Omental fat pad (tissue), 4 donors: Measurements from ENCODE around the gene ADSS1. TPM values are rescaled to one million over a fixed set of nuclear protein-coding genes. Genes with fewer than 3 reads are reported as not detected.

Source experiments
- ATAC-seq: fragments of 150-250 bp; one replicate; pipeline ENCODE4 v1.9.1; 2016; ENCODE audit warnings: mild to moderate bottlenecking, moderate library complexity; ENCODE audit not compliant: low FRiP score
- DNase-seq: peaks from one replicate; pipeline ENCODE4 v3.0.0-alpha.2; 2019; ENCODE audit warnings: low spot score
- total RNA-seq, 4 donors: library from RNA; depleted of rRNA; stranded (reverse); fragments of >200 nt; gene quantifications; one replicate each; pipeline ENCODE4 v1.1.0, GENCODE V29; 2016
- TF ChIP-seq, protein P1 (sequence below), 3 donors: fragments of 450-650 bp; IDR thresholded peaks; one replicate each; pipeline ENCODE4 v1.5.1; 2016 to 2017; ENCODE audit warnings: antibody characterized with exemption in 3 of 3, mild to moderate bottlenecking in 3 of 3, moderate library complexity in 2 of 3

Gene ADSS1
- total RNA-seq, 4 donors from 2014 or later, result 3.7 to 26.0 (median 5.6) TPM

DNA sequence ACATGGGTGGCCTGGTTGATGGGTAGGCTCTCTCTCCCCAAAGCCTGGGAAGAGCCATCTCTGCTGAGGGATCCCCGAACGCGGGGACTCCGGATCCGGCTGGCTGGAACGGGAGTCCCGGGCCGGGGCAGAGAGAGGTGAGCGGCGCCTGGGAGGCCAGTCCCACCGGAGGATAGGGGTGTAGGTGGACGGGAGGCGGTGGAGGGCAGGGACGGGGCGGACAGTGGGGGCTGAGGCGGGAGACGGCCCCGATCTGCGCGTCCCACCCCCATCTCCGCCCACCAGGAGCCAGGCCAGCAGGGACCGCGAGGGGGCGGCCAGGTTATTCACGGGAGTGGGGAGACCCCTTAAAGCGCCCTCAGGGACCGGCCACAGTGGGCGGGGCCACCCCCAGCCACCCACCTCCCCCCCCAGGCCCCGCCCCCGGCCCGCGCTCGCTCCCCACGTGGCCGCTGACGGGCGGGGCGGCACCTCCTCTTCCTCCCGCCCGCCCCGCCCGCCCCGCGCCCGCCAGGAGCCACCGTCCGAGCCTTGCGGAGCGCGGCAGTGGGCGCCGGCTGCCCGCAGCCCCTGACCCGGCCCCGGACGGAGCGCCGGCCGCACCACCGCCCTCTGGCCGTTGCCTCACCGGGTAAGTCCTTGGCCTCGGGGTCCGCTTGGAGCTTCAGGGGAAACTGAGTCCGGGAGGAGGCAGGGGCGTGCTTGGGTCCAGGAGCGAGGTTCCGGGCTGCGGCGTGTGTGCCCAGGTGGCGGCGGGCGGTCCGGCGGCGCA is 34.7 kb upstream of the ADSS1 start, which contains the start of gene INF2:
Gene INF2, plus strand, starts transcription at position 510 of the 772 bp plus-strand sequence. CDS start 11,748 bp downstream, outside the sequence.
- TF ChIP-seq, protein P1, sequence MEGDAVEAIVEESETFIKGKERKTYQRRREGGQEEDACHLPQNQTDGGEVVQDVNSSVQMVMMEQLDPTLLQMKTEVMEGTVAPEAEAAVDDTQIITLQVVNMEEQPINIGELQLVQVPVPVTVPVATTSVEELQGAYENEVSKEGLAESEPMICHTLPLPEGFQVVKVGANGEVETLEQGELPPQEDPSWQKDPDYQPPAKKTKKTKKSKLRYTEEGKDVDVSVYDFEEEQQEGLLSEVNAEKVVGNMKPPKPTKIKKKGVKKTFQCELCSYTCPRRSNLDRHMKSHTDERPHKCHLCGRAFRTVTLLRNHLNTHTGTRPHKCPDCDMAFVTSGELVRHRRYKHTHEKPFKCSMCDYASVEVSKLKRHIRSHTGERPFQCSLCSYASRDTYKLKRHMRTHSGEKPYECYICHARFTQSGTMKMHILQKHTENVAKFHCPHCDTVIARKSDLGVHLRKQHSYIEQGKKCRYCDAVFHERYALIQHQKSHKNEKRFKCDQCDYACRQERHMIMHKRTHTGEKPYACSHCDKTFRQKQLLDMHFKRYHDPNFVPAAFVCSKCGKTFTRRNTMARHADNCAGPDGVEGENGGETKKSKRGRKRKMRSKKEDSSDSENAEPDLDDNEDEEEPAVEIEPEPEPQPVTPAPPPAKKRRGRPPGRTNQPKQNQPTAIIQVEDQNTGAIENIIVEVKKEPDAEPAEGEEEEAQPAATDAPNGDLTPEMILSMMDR (IDR thresholded peaks at IDR 0.05), result no peak
- DNase-seq, result no peak
- peak; percentile 39 for ATAC-seq

DNA sequence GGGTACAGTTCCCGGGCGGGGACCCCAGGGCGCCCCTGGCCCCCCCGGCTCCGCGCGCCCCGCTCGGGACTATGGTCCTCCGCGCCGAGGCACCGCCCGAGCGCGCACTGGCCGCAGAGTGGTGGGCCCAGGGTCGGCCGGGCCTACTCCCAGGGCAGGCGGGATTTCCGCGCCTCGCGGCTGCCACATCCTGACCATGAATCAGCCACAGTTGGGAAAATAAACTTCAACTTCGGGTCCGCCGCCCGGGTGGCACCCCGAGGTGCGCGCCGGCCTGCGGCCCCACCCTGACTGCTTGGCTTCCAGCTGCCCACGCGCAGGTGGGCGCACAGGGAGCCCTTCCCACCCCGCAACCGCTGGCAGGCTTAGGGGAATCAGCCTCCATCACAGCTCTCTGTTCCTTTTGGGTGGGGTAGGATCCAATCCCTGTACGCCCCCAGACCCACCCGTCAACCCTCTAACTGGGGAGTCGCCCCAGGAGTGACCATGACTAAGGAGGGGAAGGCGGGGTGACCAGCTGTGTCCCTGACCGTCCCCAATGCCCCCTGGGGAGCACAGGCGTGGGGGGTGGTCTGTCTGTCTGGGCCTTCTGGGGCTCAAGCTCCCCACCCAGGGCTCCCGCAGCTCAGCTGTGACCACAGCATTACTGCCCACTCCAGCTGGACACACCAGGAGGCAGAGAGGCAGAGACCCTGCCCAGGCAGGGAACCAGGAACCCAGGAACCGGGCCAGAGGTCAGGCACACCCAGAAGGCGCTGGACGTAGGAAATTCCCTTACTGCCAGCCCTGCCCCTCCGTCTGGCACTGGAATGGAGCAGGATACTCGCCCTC is 33.9 kb upstream of the ADSS1 start:
- TF ChIP-seq, protein P1 (IDR thresholded peaks at IDR 0.05), result no peak
- ATAC-seq (no peak), DNase-seq (no peak)

DNA sequence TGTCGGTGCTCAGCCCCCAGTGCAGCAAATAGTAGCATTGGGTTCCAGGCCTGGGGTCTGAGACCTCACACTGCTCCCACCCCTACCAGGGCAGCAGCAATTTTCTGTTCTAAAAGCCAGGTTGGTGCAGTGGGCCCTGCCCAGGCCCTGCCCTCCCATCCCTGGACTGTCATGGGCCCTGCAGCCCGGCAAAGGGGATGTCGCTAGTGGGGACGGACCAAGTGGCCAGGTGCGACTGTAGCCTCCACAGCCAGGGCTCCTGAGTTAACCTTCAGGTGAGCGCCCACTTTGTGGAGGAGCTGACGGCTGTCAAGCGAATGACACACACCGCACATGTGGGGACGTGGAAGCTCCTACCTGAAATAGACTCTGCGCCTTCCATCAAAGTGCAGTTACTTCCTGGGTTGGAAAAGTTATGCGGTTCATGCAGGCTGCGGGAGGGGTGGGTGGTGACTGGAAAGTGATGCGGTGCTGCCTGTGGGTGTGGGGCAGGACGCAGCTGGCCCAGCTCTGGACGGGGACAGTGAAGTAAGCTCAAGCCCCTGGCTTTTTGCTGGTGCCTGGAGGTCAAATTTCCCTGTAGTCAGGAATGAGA is 33.1 kb upstream of the ADSS1 start:
- DNase-seq, result no peak
- no peak for ATAC-seq
- TF ChIP-seq, protein P1 (IDR thresholded peaks at IDR 0.05), result no peak

DNA sequence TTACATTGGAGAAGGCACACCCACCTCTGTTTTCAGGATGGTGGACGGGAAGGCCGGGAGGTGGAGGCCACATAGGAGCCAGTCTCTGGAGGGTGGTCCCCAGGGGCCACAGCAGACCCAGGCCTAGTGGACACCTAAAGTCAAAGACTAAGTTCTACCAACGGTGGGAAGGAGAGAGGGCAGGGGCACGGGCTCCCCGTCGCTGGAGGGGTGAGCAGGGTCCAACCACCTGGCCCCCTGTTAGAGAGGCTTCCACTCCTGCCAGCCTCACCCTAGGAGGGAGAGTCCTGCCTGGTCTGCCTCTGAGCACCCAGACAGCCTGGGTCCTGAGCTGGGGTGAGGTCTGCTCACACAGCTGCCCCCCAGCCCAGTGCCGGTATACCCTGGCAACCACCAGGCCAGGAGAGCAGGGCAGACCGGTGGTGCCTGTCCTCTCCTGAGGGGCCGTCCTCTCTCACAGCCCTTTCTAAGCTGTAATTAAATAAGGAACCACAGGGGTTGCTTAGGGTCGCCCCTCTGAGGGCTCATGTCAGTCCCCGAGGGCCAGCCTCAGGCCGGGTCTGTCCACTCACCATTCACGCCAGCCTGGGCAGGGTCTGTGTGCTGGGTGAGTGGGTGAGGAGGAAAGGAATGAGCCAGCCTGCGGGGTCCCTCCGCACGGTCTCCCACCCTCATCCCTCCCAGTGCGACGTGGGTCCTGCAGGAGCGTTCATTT is 32.3 kb upstream of the ADSS1 start:
- ATAC-seq (no peak), DNase-seq (no peak)
- TF ChIP-seq, protein P1 (IDR thresholded peaks at IDR 0.05), result no peak

DNA sequence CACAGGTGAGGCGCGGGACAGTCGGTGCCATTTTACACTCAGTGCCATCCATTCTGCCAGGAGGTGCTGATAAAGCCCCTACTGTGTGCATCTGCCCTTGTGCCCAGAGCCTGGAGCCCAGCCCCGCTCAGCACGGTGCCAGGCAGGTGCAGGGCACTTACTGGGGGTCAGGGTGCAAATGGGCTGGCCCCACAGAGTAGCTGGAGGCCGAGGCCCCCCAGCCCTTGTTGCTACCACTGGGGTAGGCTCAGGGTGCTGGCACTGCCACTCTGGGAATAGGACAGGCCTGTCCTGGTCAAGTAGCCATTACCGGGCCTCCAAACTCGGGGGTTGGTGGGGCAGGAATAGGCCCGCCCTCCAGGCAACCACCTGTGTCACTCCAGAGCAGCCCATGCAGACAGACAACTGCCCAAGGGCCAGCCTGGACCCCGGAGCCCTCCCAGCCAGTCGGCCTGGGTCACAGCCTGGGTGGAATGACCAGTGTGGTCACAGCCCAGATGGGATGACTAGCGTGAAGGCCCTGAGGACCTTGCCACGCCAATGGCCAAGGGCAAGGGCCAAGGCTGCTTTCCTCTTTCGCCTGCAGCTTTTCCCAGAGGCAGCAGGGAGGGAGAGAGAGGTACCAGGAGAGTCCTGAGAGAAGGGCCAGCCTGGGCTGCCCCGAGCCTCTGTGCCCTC is 31.6 kb upstream of the ADSS1 start:
- TF ChIP-seq, protein P1 (IDR thresholded peaks at IDR 0.05), result no peak
- no peak for ATAC-seq
- no peak for DNase-seq

DNA sequence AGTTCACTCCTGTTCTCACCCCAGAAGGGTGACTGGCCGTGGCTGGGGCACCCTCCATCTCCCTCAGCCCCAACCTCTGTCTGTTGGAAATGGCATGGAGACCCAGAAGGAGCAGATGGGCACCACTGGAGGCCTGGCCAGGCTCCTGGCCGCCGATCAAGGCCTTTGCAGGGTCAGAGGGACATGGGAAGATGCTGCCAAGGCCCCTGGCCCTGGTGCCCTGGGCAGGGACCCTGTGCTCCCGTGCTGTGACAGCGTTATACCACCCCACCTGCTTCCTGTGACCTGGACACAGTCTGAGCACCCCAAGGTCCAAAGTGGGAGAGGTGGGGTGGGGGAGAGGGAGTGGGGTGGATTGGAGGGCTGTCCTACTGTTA is 31.1 kb upstream of the ADSS1 start:
- TF ChIP-seq, protein P1 (IDR thresholded peaks at IDR 0.05), result no peak
- DNase-seq (no peak), ATAC-seq (no peak)
